ENCODE results near the gene ZNF277. TPM values are rescaled to one million over a fixed set of nuclear protein-coding genes. Genes with fewer than 3 reads are reported as not detected.
"Not testable (repeated sequence)": the region's sequence is repeated elsewhere in the genome, so short reads cannot be mapped to it uniquely, and the experiment has no call there.

Gene ZNF277
- total RNA-seq, 4 donors from 2014 or later: 2.2 to 27.6 (median 24.1) TPM

DNA sequence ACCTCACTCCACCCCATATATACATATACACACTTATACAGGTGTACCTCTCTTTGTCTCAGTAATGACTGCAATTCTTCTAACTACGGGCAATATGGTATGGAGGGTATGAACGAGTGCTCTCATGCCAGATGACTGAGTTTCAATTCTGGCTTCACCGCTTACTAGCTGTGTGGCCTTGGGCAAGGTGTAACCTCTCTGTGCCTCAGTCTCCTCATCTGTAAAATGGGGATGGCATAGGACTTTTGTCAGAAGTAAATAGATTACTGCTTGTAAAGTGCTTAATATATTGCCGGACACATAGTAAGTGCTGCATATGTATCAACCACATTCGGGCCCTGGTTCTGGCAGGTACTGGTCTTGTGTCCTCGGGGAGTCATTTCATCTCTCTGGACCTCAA lies 183.7 kb downstream of the ZNF277 start:
- Histone ChIP-seq H3K4me1 (peaks cover 0 to 7% (median 6%) of the 10 kb centered on the region in 4 donors), H3K9me3 (no peaks in the 10 kb centered on the region), H3K27me3 (no peaks in the 10 kb centered on the region), H3K36me3 (no peaks in the 10 kb centered on the region), H3K27ac (no peak overlapping the region), H3K4me3 (no peak overlapping the region)
- intact Hi-C loops (cut with DNase I; ENCODE audit: low total_unique reads): no loop called here
- in situ Hi-C loops (cut with MboI; ENCODE audit: low pct_ligation_motif_present in 1 of 4, low pct_unique_long_range_greater_than_20kb in 1 of 4, low sequenced_read_pairs in 3 of 4): loop anchor here in 2 of 4 donors (25.0 kb wide), 2 partner anchors 178 to 628 kb away; partner anchors contain the start of genes DOCK4 (in 1 of the 2) and ZNF277 (in 1 of the 2)
- TF ChIP-seq POLR2A (IDR thresholded peaks at IDR 0.05) (no peak), POLR2AphosphoS5 (IDR thresholded peaks at IDR 0.05) (no peak), EP300 (IDR thresholded peaks at IDR 0.05; ENCODE audit: low read depth) (no peak)
- TF ChIP-seq, protein P1, sequence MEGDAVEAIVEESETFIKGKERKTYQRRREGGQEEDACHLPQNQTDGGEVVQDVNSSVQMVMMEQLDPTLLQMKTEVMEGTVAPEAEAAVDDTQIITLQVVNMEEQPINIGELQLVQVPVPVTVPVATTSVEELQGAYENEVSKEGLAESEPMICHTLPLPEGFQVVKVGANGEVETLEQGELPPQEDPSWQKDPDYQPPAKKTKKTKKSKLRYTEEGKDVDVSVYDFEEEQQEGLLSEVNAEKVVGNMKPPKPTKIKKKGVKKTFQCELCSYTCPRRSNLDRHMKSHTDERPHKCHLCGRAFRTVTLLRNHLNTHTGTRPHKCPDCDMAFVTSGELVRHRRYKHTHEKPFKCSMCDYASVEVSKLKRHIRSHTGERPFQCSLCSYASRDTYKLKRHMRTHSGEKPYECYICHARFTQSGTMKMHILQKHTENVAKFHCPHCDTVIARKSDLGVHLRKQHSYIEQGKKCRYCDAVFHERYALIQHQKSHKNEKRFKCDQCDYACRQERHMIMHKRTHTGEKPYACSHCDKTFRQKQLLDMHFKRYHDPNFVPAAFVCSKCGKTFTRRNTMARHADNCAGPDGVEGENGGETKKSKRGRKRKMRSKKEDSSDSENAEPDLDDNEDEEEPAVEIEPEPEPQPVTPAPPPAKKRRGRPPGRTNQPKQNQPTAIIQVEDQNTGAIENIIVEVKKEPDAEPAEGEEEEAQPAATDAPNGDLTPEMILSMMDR (IDR thresholded peaks at IDR 0.05): no peak
- WGBS, 2 donors (ENCODE audit: low coverage in 1 of 2): 96 to 100% methylated on average over 2 to 6 of the region's 6 CpGs
- no peak for DNase-seq

- H3K4me1 ChIP-seq; H3K36me3 ChIP-seq; intact Hi-C loops (cut with DNase I; ENCODE audit: low total_unique reads); H3K9me3 ChIP-seq; H3K27me3 ChIP-seq: not testable (repeated sequence)
- 0 to 3% methylated on average over 3 to 28 of the region's 69 CpGs for WGBS, 2 donors (ENCODE audit: low coverage in 1 of 2)
- DNase-seq: peak; percentile 67
- peak overlapping the region; percentile 75 to 89 (median 80) for H3K27ac ChIP-seq
- in situ Hi-C loops (cut with MboI; ENCODE audit: low pct_ligation_motif_present in 1 of 4, low pct_unique_long_range_greater_than_20kb in 1 of 4, low sequenced_read_pairs in 3 of 4): loop anchor here in 2 of 4 donors (25.0 kb wide), 2 partner anchors 179 to 629 kb away; partner anchors contain the start of genes DOCK4 (in 1 of the 2) and ZNF277 (in 1 of the 2)
- H3K4me3 ChIP-seq: peak overlapping the region; percentile 28 to 66 (median 39)
Observed at GRCh38 chr7:112391079-112391821, 184.8 kb downstream of the ZNF277 start.

DNA sequence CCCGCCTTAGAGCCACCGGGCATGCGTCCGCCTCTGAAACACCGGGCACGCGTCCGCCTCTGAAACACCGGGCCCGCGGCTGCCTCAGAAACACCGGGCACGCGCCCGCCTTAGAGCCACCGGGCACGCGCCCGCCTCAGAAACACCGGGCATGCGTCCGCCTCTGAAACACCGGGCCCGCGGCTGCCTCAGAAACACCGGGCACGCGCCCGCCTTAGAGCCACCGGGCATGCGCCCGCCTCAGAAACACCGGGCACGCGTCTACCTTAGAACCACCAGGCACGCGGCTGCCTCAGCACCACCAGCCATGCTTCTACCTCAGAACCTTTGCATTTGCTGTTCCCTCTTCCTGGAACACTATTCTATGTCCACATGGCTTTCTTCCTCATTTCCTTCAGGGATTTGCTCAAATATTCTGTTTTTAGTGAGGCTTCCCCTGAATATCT lies 185.4 kb downstream of the ZNF277 start:
- Histone ChIP-seq H3K4me3 (peak overlapping the region; percentile 28 to 66 (median 39)), H3K27ac (peak overlapping the region; percentile 75 to 89 (median 80))
- H3K4me1 ChIP-seq; H3K27me3 ChIP-seq; H3K9me3 ChIP-seq; H3K36me3 ChIP-seq; intact Hi-C loops (cut with DNase I; ENCODE audit: low total_unique reads): not testable (repeated sequence)
- WGBS, 2 donors (ENCODE audit: low coverage in 1 of 2): 0% methylated on average over 2 to 37 of the region's 37 CpGs
- DNase-seq: peak; percentile 75
- in situ Hi-C loops (cut with MboI; ENCODE audit: low pct_ligation_motif_present in 1 of 4, low pct_unique_long_range_greater_than_20kb in 1 of 4, low sequenced_read_pairs in 3 of 4): loop anchor here in 2 of 4 donors (25.0 kb wide), 2 partner anchors 180 to 630 kb away; partner anchors contain the start of genes DOCK4 (in 1 of the 2) and ZNF277 (in 1 of the 2)

Other genes starting within 250 kb of the ZNF277 start
- 10 to 100 TPM; 12.7 to 28.4 (median 19.5) TPM for gene DOCK4, start 296 bp upstream of the ZNF277 start, total RNA-seq
- gene IFRD1, start 243.8 kb downstream of the ZNF277 start, total RNA-seq: 10 to 100 TPM; 23.3 to 92.7 (median 52.0) TPM

Data from transverse colon (tissue), 4 donors.